NCI-H128 (cell line): ENCODE data around the gene PEMT.

ENCODE experiments used
- DNase-seq: peaks from one replicate; lab custom pipeline; 2025; ENCODE audit not compliant: unreplicated experiment; lab: John Stamatoyannopoulos, UW

The PEMT gene

DNA sequence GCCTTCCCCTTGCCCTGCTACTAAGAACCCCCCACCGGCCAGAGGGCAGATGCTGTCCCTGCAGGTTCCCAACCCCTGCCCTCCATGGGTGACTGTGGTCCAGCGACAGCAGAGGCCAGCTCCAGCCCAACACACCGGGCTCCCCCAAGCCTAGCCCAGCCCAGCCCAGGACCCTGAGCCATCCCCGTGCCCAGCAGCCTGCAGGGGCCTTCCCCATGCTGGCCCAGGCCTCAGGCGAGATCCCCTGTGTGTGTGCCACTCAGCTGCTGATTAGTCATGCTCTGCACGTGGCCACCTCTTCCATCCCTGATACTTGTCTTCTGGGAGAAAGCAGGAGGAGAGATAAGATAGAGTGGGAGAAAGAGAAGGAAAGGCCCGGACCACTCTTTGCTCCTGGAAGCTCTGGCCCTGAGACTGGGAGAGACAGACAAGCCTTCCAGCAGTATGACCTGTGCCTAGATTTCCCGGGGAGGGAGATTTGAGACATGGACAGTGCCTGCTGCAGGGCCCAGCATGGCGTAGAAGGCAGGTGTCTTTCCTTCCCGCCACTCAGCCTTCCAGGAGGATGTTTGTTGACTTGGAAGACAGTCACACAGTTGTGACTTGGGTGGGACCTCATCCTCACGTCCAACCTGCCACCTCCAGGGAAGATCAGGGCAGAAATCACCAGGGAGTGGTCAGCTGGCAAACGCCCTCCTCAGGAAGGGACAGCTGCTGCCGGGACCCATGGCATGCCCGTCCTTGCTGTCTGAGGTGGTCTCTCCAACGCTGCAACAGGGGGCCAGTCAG lies 54.0 kb downstream of the PEMT start:
- DNase-seq: no peak

DNA sequence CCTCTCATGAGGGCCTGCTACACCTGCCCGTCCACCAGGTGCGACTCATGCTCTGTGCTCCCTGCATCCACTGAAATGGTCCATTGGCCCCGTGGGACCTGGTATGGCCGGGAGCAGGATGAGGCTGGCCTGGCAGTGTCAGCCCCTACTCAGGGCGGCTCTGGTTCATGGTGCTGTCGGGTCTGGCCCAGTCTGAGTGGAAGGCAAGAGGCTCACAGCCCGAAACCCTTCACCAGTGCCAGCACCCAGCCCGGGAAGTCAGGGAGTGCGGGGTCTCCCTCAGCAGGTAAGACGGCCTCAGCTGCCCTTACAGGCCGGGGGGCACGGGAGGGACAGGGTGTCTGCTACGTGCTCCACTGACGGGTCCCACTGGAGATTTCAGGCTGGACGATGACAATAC lies 54.8 kb downstream of the PEMT start:
- no peak for DNase-seq

DNA sequence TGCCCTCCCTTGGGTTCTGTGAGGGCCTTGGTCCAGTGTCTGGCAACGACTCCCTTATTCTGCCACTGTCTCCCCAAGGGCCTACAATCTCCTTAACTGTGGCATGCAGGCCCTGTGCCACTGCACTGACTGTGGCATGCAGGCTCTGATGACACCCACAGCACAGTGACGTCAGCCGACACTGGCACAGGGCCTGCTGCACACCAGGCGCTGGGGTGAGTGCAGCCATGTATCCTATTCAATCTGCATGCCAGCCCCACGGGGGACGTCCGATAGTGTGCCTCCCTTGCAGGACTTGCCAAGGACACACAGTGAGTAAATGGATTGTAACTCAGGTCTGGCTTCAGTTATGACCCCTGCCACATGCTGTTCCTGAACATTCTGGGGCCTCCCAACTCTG lies 55.6 kb downstream of the PEMT start:
- no peak for DNase-seq

DNA sequence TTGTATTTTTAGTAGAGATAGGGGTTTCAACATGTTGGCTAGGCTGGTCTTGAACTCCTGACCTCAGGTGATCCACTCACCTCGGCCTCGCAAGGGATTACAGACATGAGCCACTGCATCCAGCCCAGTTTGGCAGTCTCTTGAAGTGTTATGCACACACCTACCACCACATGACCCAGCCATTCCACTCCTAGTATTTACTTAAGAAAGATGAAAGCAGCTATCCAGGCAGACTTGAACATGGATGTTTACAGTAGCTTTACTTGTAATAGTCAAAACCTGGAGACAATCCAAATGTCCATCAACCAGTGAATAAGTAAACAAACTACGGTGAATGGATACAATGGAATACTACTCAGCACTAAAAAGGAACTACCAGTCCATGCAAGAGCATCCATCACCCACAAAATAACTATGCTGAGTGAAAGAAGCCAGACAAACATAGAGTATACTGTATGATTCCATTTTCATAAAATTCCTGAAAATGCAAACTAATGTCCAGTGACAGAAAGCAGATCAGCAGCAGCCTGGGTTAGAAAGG lies 57.5 kb downstream of the PEMT start:
- no peak for DNase-seq

DNA sequence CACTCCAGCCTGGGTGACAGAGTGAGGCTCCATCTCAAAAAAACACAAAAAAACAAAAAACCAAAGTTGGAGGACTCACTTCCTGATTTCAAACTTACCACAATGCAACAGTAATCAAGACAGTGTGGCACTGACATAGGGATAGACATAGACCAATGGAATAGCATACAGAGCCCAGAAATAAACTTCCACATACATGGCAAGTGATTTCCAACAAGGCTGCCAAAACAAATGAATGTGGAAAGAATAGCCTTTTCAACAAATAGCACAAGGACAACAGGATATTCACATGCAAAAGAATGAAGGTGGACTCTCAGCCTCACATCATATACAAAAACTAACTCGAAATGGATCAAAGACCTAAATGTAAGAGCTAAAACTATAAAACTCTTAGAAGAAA lies 58.5 kb downstream of the PEMT start:
- no peak for DNase-seq

DNA sequence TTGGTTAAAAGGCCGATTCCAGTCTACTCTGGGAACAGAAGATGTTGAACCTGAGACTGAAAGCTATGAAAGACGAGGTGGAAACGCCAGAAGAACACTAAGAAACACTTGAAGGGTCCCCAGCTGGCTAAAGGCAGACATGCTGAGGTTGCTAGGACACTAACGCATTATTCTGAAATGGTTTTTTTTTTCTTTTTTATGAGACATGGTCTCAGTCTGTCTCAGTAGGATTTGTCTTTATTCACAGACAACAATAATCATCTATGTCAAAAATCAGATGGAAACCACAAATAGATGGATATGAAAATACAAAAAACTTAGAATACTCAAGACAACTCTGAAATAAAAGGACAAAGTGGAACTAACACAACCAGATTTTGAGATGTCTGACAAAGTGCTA lies 60.4 kb downstream of the PEMT start:
- DNase-seq: no peak

DNA sequence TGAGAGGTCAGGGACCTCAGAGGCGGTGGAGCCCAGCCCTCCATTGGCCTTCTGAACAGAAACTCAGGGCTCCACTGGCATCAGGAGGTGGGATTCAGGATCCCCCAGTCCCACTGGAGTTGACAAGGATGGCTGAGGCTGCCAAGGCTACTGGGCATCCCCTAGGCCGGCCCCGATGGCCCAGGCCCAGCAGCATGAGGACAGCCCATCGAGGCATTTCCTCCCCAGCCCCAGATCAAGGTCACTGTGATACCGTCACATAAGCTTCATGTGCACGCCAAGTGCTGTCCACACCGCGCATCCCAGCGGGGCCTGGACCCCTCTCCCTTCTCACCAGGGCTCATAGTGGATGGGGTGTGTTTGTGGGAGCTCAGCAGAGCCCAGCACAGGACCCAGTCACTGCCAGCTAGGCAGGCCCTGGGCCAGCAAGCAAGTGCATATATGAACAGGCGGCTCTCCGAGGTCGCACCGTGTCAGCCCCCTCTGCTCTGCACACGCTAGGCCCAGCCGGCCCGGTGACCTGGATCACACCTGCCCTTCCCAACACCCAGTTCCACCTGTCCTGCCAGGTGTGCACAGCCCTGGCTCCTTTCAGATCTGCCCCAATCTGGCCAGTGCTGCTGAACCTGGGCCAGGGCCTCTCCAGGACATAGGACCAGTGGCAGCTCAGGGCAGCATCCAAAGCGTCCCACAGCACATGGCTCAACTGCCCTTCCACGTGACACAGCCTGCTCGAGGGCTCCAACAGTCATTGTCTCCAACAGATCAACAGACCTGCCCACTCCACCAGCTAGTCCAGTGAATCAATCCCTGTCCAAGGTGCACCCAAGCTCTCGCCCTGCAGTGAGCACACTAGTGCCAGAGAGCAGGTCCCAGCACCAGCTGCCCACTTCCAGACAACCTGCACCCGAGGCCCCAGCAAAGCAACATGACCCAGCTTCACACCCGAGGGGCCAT lies 62.5 kb downstream of the PEMT start:
- DNase-seq: no peak

DNA sequence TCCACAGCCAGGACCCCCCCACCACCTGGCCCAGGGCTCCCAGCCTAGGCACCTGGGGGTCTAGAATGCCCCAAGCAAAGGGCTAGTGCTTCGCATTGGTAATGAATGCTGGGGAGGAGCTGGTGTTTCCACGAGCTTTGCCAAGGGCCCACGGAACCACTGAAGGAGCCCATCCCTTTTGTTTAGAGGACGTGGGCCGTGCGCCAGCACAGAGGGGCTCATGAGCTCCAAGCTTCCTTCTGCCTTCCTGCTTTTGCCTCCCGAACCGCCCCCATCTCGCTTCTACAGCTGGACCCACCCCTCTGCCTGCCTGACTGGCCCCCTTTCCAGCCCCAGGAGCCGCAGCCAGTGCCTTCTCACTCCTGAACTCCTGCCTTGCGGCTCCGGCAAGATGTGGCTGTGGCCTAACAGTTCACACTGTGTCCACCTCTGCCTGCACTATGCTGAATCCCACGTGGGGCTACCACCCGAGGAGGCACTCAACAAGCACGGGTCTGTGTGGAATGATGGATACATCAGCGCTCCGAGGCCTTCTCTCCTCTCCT lies 63.5 kb downstream of the PEMT start:
- no peak for DNase-seq

DNA sequence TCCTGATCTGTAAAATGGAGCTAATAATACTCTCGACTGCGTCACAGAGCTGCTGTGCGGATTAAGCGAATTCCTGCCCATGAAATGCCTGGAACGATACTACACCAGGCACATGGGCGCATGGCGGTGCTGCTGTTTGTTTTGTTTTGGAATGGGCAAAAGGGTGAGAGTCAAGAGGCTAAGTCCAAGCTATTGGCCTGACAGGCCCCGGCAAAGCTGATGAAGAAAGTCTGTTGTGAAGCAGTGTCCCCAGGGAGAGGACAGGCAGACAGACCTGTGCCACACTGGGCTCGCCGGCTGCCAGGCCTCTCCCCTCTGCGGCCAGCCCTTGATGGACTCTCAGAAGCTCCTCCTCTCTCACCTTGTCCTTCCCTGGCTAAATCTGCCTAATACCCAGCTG lies 64.0 kb downstream of the PEMT start:
- DNase-seq: no peak

DNA sequence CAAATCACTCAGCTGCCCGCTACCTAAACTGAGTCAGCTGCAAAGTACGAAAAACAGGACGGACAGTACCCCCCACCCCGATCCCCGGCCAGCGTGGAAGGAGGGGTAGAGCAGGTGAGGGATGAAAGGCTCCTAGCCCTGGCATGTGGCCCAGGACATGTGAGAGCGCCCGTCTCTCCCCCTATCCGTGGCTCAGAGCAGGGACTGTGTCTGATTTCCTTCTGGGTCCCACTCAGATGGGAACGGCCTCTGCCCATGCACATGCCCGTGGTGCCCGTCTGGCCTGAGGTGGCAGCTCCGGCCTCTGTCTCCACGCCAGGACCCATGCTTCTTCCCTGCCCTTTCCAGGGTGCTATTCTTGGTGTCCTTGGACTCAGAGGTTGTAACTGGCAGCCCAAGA lies 65.1 kb downstream of the PEMT start:
- no peak for DNase-seq

DNA sequence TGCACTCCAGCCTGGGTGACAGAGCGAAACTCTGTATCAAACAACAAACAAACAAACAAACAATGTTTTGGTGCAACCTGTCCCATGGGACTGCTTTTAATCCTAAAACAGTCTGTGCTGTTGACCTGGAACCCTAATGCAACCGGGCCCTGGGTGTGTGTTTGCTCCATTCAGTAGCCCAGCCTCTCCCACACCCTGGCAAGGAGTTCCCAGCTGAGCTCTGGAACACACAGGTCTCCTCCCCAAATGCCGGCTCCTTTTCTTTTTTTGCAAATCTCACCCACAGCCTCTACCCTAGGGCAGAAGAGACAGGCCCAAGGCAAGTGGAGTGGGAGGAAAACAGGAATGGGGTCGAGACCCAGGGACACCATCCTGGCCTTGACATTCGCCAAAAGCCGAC lies 65.6 kb downstream of the PEMT start:
- no peak for DNase-seq

DNA sequence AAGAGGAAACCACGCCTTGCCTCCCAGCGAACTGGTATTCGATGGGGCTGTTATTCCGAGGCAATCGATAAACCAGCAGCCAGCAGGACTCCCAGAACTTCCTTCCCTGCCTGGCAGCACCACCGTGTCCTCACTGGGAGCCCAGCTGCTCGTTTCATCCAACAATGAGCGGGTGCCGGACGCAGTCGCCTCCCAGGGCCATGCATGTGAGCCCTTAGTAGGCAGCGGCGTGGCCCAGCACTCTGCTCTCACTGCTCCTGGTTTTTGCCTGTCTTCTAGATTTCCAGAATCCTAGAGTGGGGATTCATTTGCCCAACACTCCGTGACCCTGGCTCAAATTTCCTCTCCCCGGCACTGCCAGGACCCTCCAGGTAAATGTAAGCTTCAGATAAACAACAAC lies 66.2 kb downstream of the PEMT start:
- no peak for DNase-seq

DNA sequence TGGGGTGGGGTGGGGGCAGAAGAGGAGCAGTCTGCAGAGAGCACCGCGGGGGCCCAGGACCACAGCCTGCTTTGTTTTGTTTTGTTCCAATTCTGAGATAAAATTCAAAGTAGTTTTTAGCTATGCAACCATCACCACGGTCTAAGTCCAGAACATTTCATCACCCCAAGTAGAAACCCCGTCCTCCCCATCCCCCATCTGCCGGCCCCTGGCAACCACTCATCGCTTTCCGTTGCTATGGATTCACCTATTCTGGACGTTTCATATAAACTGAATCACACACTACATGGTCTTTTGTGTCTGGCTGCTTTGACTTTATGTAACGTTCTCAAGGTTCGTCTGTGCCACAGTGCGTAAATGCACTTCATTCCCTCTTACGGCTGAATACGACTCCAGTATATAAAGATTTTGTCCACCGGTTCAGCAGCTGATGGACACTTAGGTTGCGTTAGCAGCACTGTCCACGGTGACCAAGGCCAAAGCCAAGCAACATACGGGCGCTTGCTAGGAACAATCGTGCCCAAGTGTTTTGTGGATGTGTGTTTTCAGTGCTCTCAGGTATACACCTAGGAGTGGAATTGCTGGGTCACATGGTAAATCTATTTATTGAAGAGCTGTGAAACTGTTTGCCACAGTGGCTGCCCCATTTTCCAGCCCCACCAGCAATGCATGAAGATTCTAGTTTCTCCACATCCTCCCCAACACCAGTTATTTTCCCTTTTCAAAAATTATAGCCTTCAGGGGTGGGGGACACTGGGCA lies 67.6 kb downstream of the PEMT start:
- no peak for DNase-seq

DNA sequence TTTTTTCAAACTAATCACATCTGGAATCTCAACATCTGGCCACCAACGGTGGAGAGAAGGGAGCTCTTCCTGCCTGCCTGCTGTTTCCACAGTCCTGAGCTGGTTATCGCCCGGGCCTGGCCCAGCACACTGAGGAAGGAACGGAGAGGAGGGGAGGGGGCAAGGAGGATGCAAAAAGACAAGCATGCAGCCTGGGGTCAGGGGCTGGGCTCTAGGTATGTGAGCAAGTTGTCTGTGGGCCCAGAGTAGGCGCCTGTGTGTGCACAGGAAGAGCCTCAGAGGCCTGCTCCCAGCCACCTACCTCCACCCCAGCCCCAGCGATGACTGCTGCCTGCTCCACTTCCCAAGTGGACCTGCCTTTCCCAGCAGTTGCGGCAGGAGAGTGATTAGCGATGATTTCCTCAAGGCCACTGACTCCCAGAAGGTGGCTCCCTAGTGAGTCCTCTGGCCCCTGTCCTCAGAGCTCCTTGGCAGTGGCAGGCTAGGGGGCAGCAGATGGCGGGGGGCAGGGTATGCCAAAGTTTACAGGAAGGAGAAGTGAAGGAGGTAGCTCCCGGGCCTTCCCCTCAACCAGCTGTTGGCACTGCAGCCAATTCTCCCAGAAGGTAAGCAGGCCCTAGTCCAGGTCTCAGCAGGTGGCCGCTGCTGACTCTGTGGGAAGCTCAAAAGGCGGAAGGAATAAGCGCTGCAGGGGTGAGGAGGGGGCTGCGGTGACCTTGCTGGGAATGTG lies 68.3 kb downstream of the PEMT start:
- DNase-seq: no peak

DNA sequence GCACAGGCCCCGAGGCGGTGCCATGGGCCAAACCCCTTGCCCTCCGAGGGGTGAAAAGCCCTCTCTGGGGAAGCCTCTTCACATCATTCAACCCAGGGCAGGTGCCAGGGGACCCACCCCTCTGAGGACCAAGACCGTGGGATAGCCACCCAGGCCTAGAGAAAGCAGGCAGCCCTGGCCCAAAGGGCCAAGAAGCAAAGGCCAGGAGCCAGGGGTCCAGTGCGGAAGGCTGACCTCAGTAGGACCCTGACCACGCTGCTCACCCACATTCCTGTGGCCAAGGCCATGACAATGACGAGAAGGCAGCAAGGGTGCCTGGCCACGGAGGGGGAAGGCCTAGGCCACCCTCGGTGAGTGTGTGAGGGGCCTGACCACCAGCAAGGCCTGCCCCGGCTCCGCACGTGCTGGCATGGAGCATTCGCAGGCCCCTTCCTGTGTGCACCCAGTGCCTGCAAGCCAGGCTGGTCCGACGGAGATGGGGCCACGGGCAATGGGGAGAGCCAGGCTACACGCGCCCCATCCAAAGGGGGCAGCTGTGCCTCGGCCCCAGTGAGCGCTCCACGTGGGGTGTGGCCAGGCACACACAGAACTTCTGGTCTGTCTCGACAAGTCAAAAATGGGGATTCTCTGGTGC lies 70.8 kb downstream of the PEMT start:
- no peak for DNase-seq

DNA sequence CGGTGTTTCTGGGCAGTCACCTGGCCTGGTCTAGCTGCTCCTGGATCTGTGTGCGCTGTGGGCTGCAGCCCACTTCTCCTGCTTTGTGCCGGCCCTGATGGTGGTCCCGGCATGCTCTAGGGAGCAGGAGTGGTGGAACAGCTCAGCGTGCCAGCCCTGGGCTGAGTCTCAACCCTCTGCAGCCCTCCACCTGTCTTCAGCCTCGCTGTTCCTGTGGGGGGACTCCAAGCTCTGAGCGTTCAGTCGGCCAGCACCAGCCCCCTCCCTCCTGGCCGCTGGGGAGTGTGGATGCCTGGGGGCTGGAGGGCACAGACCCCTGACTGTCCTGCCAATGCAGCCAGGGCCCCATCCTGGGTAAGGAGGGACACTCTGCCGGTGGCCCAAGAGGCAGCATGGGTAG lies 71.6 kb downstream of the PEMT start:
- no peak for DNase-seq

DNA sequence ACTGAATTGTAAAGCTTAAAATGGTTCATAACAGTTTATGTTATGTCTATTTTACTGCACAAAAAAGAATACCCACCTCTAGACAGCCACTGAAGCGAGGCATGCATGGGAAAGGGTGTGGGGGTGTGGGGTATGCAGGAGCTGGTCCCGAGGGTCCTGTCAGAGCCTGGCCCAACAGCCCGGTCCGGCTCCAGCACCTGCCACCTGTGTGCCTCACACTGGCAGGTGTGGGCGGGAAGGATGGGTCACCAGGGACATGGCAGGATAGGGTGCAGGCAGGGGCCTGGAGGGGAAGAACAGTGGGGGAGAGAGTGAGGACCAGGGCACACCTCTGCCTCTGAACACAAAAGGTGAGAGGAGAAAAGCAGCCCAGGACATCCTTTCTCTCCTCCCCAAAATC lies 72.6 kb downstream of the PEMT start:
- no peak for DNase-seq

DNA sequence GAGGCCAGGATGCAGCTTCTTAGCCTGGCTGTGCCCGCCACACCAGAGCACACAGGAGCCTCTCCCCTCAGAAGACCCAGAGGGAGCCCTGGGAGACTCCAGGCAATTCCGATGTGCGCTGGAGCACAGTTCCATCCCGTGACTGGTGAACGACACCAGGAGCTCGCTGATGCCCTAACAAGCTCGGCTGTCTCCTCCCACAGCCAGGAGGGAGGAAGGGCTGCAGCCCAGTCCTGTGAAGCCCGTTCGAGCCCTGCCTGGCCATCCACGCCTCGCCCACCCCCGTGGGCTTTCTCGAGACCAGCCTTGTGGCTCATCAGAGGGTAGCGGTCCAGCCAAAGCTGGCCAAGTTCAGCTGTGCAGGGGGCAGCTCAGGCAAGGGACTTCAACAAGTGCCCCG lies 73.5 kb downstream of the PEMT start:
- no peak for DNase-seq

DNA sequence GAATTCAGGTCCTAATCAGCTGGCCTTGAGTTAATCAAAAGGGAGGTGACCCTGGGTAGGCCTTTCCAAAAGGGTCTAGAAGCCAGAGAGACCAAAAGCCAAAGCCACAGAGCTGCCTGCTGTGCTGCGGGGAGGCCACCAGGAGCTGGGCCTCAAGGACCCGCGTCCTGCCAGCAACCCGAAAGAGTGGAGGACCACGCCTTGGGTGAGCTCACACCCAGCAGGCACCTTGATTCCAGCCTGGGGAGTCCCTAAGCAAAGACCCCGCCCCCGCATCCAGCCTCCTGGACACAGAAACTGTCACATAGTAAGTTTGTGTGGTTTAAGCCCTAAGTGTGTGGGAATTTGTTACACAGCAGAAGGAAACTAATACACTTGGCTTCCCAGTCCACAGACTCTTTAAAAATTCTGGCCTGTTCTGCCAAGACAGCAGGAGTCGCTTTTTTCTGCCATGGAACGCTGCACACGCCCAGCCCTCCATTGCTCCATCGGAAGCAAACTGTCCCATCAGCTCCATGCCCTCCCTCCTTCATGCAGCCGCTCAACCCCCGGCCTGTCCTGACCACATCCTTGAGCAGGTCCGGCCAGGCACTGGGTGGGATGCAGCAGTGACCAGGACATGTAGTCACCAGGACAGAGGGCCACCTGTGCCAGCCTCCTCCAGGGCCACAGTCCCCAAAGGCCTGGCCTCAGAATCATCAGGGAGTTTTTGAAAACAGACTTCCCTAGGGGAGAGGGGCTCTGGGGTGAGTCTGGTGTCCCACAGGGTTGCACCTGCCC lies 74.4 kb downstream of the PEMT start:
- no peak for DNase-seq
